NT2/D1 (cell line): ENCODE data around the gene ADGRL3.

Experiments used
- DNase-seq: peaks from one replicate; pipeline ENCODE4 v3.0.0-alpha.2; 2011; ENCODE audit warnings: low read depth, low spot score
- H3K27me3 ChIP-seq: 2 replicates; pipeline ENCODE4 v1.6.0; 2011; ENCODE audit warnings: mild to moderate bottlenecking; ENCODE audit not compliant: insufficient read length, insufficient read depth
- H3K36me3 ChIP-seq: 2 replicates; pipeline ENCODE4 v1.6.1; 2011; ENCODE audit warnings: mild to moderate bottlenecking, low read length, mixed read lengths; ENCODE audit not compliant: insufficient read depth, insufficient read length
- H3K4me1 ChIP-seq: 2 replicates; pipeline ENCODE4 v1.5.1; 2011; ENCODE audit not compliant: insufficient read depth, insufficient read length
- H3K4me3 ChIP-seq: 2 replicates; pipeline ENCODE4 v1.5.1; 2011; ENCODE audit warnings: low read depth; ENCODE audit not compliant: insufficient read length
- H3K9ac ChIP-seq: 2 replicates; pipeline ENCODE4 v1.6.0; 2011; ENCODE audit warnings: low read depth; ENCODE audit not compliant: insufficient read length
- H3K9me3 ChIP-seq: 2 replicates; pipeline ENCODE4 v1.5.1; 2011; ENCODE audit warnings: mild to moderate bottlenecking, low read length; ENCODE audit not compliant: insufficient read depth
- SUZ12 ChIP-seq: IDR thresholded peaks from 2 replicates; pipeline ENCODE4 v1.6.1; 2011; ENCODE audit not compliant: insufficient read length, insufficient read depth; ENCODE audit errors: extremely low read depth
- YY1 ChIP-seq: IDR thresholded peaks from 2 replicates; pipeline ENCODE4 v1.6.1; 2011; ENCODE audit not compliant: insufficient read length, insufficient read depth
- ZNF274 ChIP-seq: IDR thresholded peaks from 2 replicates; pipeline ENCODE4 v1.6.1; 2011; ENCODE audit warnings: mild to moderate bottlenecking, low read depth, low read length

The ADGRL3 gene

DNA sequence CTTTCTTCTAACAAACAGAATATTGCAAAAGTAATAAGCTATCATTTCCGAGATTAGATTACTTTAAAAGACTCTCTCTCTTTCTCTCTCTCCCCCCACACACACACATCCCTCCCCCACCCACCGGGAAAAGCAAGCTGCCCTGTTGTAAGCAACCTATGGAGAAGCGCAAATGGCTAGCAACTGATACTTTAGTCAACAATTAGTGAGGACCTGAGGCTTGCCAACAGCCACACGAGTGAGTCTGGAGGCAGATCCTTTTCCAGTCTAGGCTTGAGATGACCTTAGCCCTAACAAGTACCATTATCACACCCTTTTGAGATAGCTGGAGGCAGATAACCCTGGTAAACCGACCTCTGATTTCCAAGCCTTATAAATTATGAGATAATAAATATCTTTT, 19.7 kb upstream of the ADGRL3 start:
- H3K9me3 ChIP-seq, result peaks cover 2% of the 10 kb centered on the region; the same call in 1 of the 2 replicates
- no peak for TF ChIP-seq ZNF274
- no peak overlapping the region for H3K4me3 ChIP-seq
- H3K36me3 ChIP-seq, result no peaks in the 10 kb centered on the region
- no peak for DNase-seq
- H3K9ac ChIP-seq, result no peak overlapping the region
- no peaks in the 10 kb centered on the region for H3K27me3 ChIP-seq
- no peaks in the 10 kb centered on the region for H3K4me1 ChIP-seq

GRCh38 chr4:61182915-61183314, 17.2 kb upstream of the ADGRL3 start:
- Histone ChIP-seq H3K27me3 (no peaks in the 10 kb centered on the region), H3K36me3 (no peaks in the 10 kb centered on the region), H3K4me1 (no peaks in the 10 kb centered on the region), H3K4me3 (no peak overlapping the region), H3K9me3 (peaks cover 7% of the 10 kb centered on the region; the same call in 1 of the 2 replicates), H3K9ac (no peak overlapping the region)
- no peak for TF ChIP-seq SUZ12
- TF ChIP-seq ZNF274, result no peak
- no peak for TF ChIP-seq YY1
- no peak for DNase-seq

DNA sequence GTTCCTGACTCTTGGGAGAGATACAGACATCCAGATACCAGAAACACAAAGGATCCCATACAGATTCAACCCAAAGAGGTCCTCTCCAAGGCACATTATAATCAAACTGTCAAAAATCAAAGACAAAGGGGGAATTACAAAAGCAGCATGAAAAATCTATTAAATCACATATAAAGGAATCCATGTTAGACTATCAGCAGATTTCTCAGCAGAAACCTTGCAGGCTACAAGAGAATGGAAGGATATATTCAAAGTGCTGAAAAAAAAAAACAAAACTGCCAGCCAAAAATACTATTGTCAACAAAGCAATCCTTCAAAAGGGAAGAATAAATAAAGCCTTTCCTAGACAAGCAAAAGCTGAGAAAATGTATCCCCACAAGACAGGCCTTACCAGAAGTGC, 14.8 kb upstream of the ADGRL3 start:
- no peak overlapping the region for H3K4me3 ChIP-seq
- no peaks in the 10 kb centered on the region for H3K27me3 ChIP-seq
- no peaks in the 10 kb centered on the region for H3K36me3 ChIP-seq
- no peak overlapping the region for H3K9ac ChIP-seq
- TF ChIP-seq ZNF274 (no peak), SUZ12 (no peak), YY1 (no peak)
- H3K4me1 ChIP-seq, result no peaks in the 10 kb centered on the region
- no peak for DNase-seq
- peaks cover 7% of the 10 kb centered on the region; the same call in 1 of the 2 replicates for H3K9me3 ChIP-seq

GRCh38 chr4:61192392-61192791, 7.7 kb upstream of the ADGRL3 start:
- no peak for DNase-seq
- H3K4me1 ChIP-seq, result no peaks in the 10 kb centered on the region
- TF ChIP-seq ZNF274 (no peak), YY1 (no peak), SUZ12 (no peak)
- no peak overlapping the region for H3K9ac ChIP-seq
- no peaks in the 10 kb centered on the region for H3K9me3 ChIP-seq
- no peaks in the 10 kb centered on the region for H3K27me3 ChIP-seq
- H3K36me3 ChIP-seq, result no peaks in the 10 kb centered on the region
- H3K4me3 ChIP-seq, result no peak overlapping the region

DNA sequence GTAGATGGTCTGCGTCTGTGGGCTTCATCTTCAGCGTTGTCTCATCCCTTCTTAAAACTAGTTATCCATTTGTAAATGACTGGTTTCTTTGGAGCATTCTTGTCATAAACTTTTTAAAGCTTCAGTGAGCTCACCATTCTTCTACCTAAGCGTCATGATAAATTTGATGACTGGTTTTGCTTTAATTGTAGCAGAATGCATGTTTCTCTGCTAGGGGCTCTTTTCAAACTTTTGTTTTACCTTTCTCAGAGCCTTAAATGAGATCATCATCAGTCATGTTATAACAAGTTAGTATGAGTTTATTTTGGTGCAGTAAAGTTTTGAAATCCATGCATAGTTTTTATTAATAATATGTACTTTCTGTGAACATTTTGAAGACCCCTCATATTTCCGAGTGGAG, 6.3 kb upstream of the ADGRL3 start:
- no peaks in the 10 kb centered on the region for H3K9me3 ChIP-seq
- H3K36me3 ChIP-seq, result no peaks in the 10 kb centered on the region
- H3K9ac ChIP-seq, result no peak overlapping the region
- TF ChIP-seq YY1 (no peak), ZNF274 (no peak), SUZ12 (no peak)
- H3K4me1 ChIP-seq, result no peaks in the 10 kb centered on the region
- no peak overlapping the region for H3K4me3 ChIP-seq
- peaks cover 3% of the 10 kb centered on the region for H3K27me3 ChIP-seq
- DNase-seq, result no peak

DNA sequence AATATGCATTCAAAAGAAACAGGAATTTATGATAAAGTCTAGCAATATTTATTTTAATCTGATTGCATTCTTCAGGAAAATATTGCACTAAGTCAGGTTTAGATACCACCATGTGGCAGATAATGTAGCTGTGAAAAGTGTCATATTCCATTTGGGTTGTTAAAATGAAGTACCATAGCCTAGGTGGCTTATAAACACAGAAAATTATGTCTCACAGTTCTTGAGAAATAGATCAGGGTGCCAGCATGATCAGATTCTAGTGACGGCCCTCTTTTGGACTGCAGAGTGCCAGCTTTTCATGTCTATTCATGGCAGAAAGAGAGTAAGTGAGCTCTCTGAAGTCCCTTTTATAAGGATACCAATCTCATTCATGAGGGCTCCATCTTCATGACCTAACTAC, 5.6 kb upstream of the ADGRL3 start:
- H3K4me3 ChIP-seq, result no peak overlapping the region
- peaks cover 9% of the 10 kb centered on the region for H3K27me3 ChIP-seq
- H3K9ac ChIP-seq, result no peak overlapping the region
- H3K9me3 ChIP-seq, result no peaks in the 10 kb centered on the region
- no peaks in the 10 kb centered on the region for H3K4me1 ChIP-seq
- H3K36me3 ChIP-seq, result no peaks in the 10 kb centered on the region
- no peak for DNase-seq
- TF ChIP-seq ZNF274, result no peak
- no peak for TF ChIP-seq YY1
- TF ChIP-seq SUZ12, result no peak

DNA sequence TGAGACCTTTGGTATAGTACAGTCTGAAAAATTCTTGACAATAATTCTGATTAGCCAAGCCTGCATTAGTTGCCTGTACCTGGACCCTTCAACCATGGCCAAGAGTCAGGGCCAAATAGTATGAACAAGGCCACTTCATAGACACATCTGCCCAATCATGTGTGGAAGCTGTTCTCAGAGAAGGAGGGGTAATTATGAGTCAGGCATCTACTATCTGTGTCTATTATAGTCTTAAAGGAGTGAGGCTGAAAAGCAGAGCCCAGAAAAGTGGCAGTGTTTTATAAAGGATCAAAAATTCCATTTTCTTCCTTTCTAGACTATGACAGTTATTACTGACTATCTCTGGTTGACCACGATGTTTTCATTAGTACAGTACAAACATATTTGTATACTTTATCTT, 5.0 kb upstream of the ADGRL3 start:
- DNase-seq, result no peak
- H3K4me1 ChIP-seq, result no peaks in the 10 kb centered on the region
- H3K9me3 ChIP-seq, result no peaks in the 10 kb centered on the region
- H3K36me3 ChIP-seq, result no peaks in the 10 kb centered on the region
- TF ChIP-seq ZNF274 (no peak), YY1 (no peak)
- H3K4me3 ChIP-seq, result no peak overlapping the region
- H3K27me3 ChIP-seq, result peaks cover 9% of the 10 kb centered on the region
- no peak overlapping the region for H3K9ac ChIP-seq

GRCh38 chr4:61198686-61199085, 1.4 kb upstream of the ADGRL3 start:
- no peak for TF ChIP-seq SUZ12
- no peak for TF ChIP-seq ZNF274
- TF ChIP-seq YY1, result no peak
- no peak overlapping the region for H3K9ac ChIP-seq
- no peak for DNase-seq
- peaks cover 36% of the 10 kb centered on the region for H3K27me3 ChIP-seq
- H3K4me3 ChIP-seq, result no peak overlapping the region
- H3K4me1 ChIP-seq, result no peaks in the 10 kb centered on the region
- no peaks in the 10 kb centered on the region for H3K36me3 ChIP-seq
- no peaks in the 10 kb centered on the region for H3K9me3 ChIP-seq
